ENCODE results near the gene USP6NL. TPM values are rescaled to one million over a fixed set of nuclear protein-coding genes. Genes with fewer than 3 reads are reported as not detected.

USP6NL gene
- total and polyA plus RNA-seq, 10 of the 15 experiments (the other 5 are each of a cell fraction or from before 2014, with no cell fraction given), result 4.0 to 27.7 (median 18.2) TPM

DNA sequence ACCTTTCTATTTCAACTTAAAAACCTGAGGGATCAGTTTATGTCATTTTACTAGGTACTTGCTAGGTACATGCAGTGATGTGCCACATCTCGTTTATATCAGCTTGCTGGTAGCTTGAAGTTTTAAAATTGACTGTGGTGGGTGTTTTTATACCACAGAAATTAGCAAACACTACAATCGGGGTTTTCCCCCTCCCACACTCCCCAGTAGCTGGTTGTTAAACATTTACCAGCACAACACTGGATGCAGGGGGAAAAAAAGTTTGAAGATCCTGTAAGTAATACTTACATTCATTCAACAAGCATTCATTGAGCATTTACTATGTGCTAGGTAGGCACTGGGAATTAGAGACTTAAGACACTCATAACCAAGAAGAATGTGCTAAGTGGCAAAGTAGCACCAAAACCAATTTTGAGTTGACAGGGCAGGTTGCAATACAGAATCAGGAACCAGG lies 32.6 kb downstream of the USP6NL start:
- BruUV-seq (replicated peaks), result no TSS peak
- Histone ChIP-seq H3K9ac (ENCODE audit: control insufficient read depth, insufficient read depth, low read length) (no peak overlapping the region; the same call in 1 of the 2 replicates), H3K27ac (ENCODE audit: control insufficient read depth, insufficient read depth) (peak overlapping the region; percentile 32), H4K20me1 (ENCODE audit: control insufficient read depth, insufficient read depth) (no peaks in the 10 kb centered on the region), H3K9me3 (replicated peaks; ENCODE audit: control insufficient read depth, insufficient read depth, low read length) (peaks cover 1% of the 10 kb centered on the region; the same call in 2 of the 3 replicates), H3K36me3 (ENCODE audit: control insufficient read depth in 2 of 2, insufficient read depth in 2 of 2, low read length in 1 of 2) (no peaks in the 10 kb centered on the region), H3K79me2 (ENCODE audit: control insufficient read depth, insufficient read depth, low read length) (peaks cover 95% of the 10 kb centered on the region), H2AFZ (ENCODE audit: control insufficient read depth, low read depth, low read length) (no peak overlapping the region), H3K4me1 (ENCODE audit: control insufficient read depth, insufficient read depth, low read length) (peaks cover 35% of the 10 kb centered on the region), H3K4me3 (0 out of 2 replicates have a peak overlapping the region, but pooled peaks have one; percentile 26), H3K27me3 (replicated peaks in 1 of 2; ENCODE audit: control insufficient read depth in 2 of 2, insufficient read depth in 2 of 2, low read length in 1 of 2) (no peaks in the 10 kb centered on the region), H3K4me2 (ENCODE audit: control insufficient read depth, insufficient read depth) (peak overlapping the region; percentile 78)
- intact Hi-C loops (cut with micrococcal nuclease; ENCODE audit: unreplicated experiment) (no loop called here), in situ Hi-C loops (cut with MboI) (no loop called here)
- FAIRE-seq (peak; percentile 83), DNase-seq (ENCODE audit: low read depth, low spot score) (peak; percentile 73), ATAC-seq (peak; percentile 86)
- WGBS (ENCODE audit: insufficient coverage, insufficient replicate concordance, low lambda C conversion rate, missing lambda C conversion rate), result 0% methylated on average over 2 of the region's 2 CpGs
- ChIA-PET RAD21 (ENCODE audit: unreplicated experiment) (interaction anchor here (0.7 to 2.4 kb wide), 14 partner anchors 15 to 146 kb away, joined by 3 to 8 read pairs (median 4); no protein-coding TSS in a partner anchor), POLR2A (interaction anchor here (0.5 to 1.3 kb wide), 5 partner anchors 9 to 1214 kb away, joined by 3 to 5 read pairs (median 3); no protein-coding TSS in a partner anchor), SMC1A (ENCODE audit: uncharacterized antibody, unreplicated experiment) (interaction anchor here (0.6 to 3.4 kb wide), 19 partner anchors 9 to 178 kb away, joined by 3 to 27 read pairs (median 5); partner anchors contain the start of gene USP6NL), CTCF (interaction anchor here (0.9 to 1.7 kb wide), 10 partner anchors 9 to 106 kb away, joined by 3 to 10 read pairs (median 4); no protein-coding TSS in a partner anchor)
- TF ChIP-seq MEF2B (IDR thresholded peaks at IDR 0.05; ENCODE audit: partially characterized antibody, poor library complexity, severe bottlenecking) (peak; percentile 59), STAT1 (conservative IDR thresholded peaks at IDR 0.05) (no peak), YY1 (IDR thresholded peaks at IDR 0.05; ENCODE audit: low read depth, low read length) (no peak), MXI1 (IDR thresholded peaks at IDR 0.05; ENCODE audit: low read depth, low read length) (0 out of 2 replicates have a peak, but pooled peaks have one; percentile 17), ZNF384 (IDR thresholded peaks at IDR 0.05; ENCODE audit: borderline replicate concordance, low read depth, low read length) (peak; percentile 28; the same call in 1 of the 2 replicates), SRF (IDR thresholded peaks at IDR 0.05; ENCODE audit: low read depth in 2 of 2, low read length in 2 of 2) (no peak)
- TF ChIP-seq, protein P1, sequence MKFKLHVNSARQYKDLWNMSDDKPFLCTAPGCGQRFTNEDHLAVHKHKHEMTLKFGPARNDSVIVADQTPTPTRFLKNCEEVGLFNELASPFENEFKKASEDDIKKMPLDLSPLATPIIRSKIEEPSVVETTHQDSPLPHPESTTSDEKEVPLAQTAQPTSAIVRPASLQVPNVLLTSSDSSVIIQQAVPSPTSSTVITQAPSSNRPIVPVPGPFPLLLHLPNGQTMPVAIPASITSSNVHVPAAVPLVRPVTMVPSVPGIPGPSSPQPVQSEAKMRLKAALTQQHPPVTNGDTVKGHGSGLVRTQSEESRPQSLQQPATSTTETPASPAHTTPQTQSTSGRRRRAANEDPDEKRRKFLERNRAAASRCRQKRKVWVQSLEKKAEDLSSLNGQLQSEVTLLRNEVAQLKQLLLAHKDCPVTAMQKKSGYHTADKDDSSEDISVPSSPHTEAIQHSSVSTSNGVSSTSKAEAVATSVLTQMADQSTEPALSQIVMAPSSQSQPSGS (IDR thresholded peaks at IDR 0.05; ENCODE audit: low read length), result peak; percentile 70; the same call in 1 of the 2 replicates
- TF ChIP-seq, protein P2, sequence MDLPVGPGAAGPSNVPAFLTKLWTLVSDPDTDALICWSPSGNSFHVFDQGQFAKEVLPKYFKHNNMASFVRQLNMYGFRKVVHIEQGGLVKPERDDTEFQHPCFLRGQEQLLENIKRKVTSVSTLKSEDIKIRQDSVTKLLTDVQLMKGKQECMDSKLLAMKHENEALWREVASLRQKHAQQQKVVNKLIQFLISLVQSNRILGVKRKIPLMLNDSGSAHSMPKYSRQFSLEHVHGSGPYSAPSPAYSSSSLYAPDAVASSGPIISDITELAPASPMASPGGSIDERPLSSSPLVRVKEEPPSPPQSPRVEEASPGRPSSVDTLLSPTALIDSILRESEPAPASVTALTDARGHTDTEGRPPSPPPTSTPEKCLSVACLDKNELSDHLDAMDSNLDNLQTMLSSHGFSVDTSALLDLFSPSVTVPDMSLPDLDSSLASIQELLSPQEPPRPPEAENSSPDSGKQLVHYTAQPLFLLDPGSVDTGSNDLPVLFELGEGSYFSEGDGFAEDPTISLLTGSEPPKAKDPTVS (IDR thresholded peaks at IDR 0.05; ENCODE audit: low read depth, low read length), result no peak
- TF ChIP-seq, protein P3, sequence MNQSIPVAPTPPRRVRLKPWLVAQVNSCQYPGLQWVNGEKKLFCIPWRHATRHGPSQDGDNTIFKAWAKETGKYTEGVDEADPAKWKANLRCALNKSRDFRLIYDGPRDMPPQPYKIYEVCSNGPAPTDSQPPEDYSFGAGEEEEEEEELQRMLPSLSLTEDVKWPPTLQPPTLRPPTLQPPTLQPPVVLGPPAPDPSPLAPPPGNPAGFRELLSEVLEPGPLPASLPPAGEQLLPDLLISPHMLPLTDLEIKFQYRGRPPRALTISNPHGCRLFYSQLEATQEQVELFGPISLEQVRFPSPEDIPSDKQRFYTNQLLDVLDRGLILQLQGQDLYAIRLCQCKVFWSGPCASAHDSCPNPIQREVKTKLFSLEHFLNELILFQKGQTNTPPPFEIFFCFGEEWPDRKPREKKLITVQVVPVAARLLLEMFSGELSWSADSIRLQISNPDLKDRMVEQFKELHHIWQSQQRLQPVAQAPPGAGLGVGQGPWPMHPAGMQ (IDR thresholded peaks at IDR 0.05; ENCODE audit: borderline replicate concordance), result no peak
- TF ChIP-seq, protein P4, sequence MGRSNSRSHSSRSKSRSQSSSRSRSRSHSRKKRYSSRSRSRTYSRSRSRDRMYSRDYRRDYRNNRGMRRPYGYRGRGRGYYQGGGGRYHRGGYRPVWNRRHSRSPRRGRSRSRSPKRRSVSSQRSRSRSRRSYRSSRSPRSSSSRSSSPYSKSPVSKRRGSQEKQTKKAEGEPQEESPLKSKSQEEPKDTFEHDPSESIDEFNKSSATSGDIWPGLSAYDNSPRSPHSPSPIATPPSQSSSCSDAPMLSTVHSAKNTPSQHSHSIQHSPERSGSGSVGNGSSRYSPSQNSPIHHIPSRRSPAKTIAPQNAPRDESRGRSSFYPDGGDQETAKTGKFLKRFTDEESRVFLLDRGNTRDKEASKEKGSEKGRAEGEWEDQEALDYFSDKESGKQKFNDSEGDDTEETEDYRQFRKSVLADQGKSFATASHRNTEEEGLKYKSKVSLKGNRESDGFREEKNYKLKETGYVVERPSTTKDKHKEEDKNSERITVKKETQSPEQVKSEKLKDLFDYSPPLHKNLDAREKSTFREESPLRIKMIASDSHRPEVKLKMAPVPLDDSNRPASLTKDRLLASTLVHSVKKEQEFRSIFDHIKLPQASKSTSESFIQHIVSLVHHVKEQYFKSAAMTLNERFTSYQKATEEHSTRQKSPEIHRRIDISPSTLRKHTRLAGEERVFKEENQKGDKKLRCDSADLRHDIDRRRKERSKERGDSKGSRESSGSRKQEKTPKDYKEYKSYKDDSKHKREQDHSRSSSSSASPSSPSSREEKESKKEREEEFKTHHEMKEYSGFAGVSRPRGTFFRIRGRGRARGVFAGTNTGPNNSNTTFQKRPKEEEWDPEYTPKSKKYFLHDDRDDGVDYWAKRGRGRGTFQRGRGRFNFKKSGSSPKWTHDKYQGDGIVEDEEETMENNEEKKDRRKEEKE (IDR thresholded peaks at IDR 0.05), result no peak

All from GM12878 (cell line).